C4-2B (cell line): ENCODE measurements around the gene EBF3.

ENCODE experiments used
- ZFX ChIP-seq: fragments of 450-650 bp; IDR thresholded peaks from 2 replicates; pipeline ENCODE4 v1.6.1; 2017
- TF ChIP-seq, protein P1 (sequence below): fragments of 450-650 bp; conservative IDR thresholded peaks from 2 replicates; pipeline ENCODE4 v1.5.1; 2017; ENCODE audit warnings: mild to moderate bottlenecking

GRCh38 chr10:129951101-129951969, 12.7 kb downstream of the EBF3 start:
- TF ChIP-seq, protein P1, sequence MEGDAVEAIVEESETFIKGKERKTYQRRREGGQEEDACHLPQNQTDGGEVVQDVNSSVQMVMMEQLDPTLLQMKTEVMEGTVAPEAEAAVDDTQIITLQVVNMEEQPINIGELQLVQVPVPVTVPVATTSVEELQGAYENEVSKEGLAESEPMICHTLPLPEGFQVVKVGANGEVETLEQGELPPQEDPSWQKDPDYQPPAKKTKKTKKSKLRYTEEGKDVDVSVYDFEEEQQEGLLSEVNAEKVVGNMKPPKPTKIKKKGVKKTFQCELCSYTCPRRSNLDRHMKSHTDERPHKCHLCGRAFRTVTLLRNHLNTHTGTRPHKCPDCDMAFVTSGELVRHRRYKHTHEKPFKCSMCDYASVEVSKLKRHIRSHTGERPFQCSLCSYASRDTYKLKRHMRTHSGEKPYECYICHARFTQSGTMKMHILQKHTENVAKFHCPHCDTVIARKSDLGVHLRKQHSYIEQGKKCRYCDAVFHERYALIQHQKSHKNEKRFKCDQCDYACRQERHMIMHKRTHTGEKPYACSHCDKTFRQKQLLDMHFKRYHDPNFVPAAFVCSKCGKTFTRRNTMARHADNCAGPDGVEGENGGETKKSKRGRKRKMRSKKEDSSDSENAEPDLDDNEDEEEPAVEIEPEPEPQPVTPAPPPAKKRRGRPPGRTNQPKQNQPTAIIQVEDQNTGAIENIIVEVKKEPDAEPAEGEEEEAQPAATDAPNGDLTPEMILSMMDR = no peak
- no peak for TF ChIP-seq ZFX
